ENCODE measurements around the gene ZMIZ1. TPM values are rescaled to one million over a fixed set of nuclear protein-coding genes. Genes with fewer than 3 reads are reported as not detected.

The ZMIZ1 gene
- total and polyA plus RNA-seq, 4 donors: 18.3 to 80.2 (median 42.6) TPM

DNA sequence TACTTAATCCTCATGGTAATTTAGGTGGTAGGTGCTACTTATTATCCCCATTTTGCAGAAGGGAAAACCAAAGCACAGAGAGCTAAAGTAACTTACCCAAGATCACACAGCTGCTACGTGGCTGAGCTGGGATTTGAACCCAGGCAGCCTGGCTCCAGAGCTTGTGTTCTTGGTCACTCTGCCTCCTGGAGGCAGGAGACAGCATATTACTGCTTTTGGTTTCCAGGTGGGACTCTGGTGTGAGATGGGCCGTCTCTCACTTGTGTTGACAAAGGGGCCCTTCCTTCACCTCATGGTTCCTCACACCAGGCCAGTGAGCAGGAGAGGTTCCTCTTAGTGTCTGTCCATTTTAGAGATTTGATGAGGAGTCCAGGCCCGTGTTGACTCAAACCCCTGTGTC, 198.7 kb downstream of the ZMIZ1 start:
- no peak for DNase-seq
- Histone ChIP-seq H3K9ac (ENCODE audit: insufficient read depth in 1 of 2, low read length in 2 of 2) (no peak overlapping the region), H3K4me3 (no peak overlapping the region), H3K36me3 (ENCODE audit: control insufficient read depth in 4 of 4, insufficient read depth in 4 of 4, low read length in 4 of 4) (peaks cover 0 to 5% (median 1%) of the 10 kb centered on the region in 4 donors), H3K27ac (ENCODE audit: low read depth in 1 of 2, low read length in 1 of 2) (peak overlapping the region; percentile 26 to 78), H3K9me3 (ENCODE audit: control insufficient read depth in 4 of 4, insufficient read depth in 3 of 4, low read length in 3 of 4) (peaks cover 0 to 2% (median 0%) of the 10 kb centered on the region in 4 donors), H3K27me3 (ENCODE audit: control insufficient read depth in 3 of 3, insufficient read depth in 3 of 3, low read length in 2 of 3) (no peaks in the 10 kb centered on the region), H3K4me1 (ENCODE audit: control insufficient read depth in 5 of 5, insufficient read depth in 5 of 5, low read length in 5 of 5) (peaks cover 0 to 55% (median 17%) of the 10 kb centered on the region in 5 donors)
- no peak for ATAC-seq (ENCODE audit: insufficient read depth, low FRiP score)
- WGBS, 2 donors: 49 to 64% methylated on average over 3 of the region's 3 CpGs
- TF ChIP-seq, protein P1, sequence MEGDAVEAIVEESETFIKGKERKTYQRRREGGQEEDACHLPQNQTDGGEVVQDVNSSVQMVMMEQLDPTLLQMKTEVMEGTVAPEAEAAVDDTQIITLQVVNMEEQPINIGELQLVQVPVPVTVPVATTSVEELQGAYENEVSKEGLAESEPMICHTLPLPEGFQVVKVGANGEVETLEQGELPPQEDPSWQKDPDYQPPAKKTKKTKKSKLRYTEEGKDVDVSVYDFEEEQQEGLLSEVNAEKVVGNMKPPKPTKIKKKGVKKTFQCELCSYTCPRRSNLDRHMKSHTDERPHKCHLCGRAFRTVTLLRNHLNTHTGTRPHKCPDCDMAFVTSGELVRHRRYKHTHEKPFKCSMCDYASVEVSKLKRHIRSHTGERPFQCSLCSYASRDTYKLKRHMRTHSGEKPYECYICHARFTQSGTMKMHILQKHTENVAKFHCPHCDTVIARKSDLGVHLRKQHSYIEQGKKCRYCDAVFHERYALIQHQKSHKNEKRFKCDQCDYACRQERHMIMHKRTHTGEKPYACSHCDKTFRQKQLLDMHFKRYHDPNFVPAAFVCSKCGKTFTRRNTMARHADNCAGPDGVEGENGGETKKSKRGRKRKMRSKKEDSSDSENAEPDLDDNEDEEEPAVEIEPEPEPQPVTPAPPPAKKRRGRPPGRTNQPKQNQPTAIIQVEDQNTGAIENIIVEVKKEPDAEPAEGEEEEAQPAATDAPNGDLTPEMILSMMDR (IDR thresholded peaks at IDR 0.05; ENCODE audit: control extremely low read depth, extremely low read depth): no peak

DNA sequence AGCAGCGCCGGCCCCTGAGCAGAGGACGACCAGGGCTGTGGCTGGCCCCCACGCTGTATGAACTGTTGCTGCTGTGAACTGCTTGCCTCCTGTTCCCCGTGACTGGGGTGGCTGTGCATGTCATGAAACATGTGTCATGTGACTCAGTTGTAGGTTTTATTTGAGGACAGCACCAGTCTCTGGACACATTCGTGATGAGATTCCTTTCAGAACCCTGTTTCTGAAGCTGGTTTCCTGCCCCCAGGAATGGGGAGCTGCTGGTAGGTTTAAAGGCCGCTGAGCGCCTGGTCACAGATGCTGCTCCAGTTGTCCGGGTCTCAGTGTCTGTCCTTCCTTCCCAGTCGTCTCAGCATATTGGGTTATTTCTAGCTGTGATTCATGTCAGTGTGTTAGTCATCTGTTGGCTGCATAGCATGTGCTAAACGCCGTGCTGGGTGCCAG, 199.4 kb downstream of the ZMIZ1 start:
- WGBS, 2 donors: 69 to 74% methylated on average over 12 of the region's 12 CpGs
- Histone ChIP-seq H3K4me3 (no peak overlapping the region), H3K36me3 (ENCODE audit: control insufficient read depth in 4 of 4, insufficient read depth in 4 of 4, low read length in 4 of 4) (peaks cover 0 to 5% (median 1%) of the 10 kb centered on the region in 4 donors), H3K9me3 (ENCODE audit: control insufficient read depth in 4 of 4, insufficient read depth in 3 of 4, low read length in 3 of 4) (peaks cover 0 to 2% (median 0%) of the 10 kb centered on the region in 4 donors), H3K27ac (ENCODE audit: low read depth in 1 of 2, low read length in 1 of 2) (peak overlapping the region; percentile 26 to 78), H3K4me1 (ENCODE audit: control insufficient read depth in 5 of 5, insufficient read depth in 5 of 5, low read length in 5 of 5) (peaks cover under 1 to 58% (median 18%) of the 10 kb centered on the region in 5 donors), H3K9ac (ENCODE audit: insufficient read depth in 1 of 2, low read length in 2 of 2) (no peak overlapping the region), H3K27me3 (ENCODE audit: control insufficient read depth in 3 of 3, insufficient read depth in 3 of 3, low read length in 2 of 3) (no peaks in the 10 kb centered on the region)
- no peak for DNase-seq
- TF ChIP-seq, protein P1 (IDR thresholded peaks at IDR 0.05; ENCODE audit: control extremely low read depth, extremely low read depth): no peak
- ATAC-seq (ENCODE audit: insufficient read depth, low FRiP score): peak; percentile 8

DNA sequence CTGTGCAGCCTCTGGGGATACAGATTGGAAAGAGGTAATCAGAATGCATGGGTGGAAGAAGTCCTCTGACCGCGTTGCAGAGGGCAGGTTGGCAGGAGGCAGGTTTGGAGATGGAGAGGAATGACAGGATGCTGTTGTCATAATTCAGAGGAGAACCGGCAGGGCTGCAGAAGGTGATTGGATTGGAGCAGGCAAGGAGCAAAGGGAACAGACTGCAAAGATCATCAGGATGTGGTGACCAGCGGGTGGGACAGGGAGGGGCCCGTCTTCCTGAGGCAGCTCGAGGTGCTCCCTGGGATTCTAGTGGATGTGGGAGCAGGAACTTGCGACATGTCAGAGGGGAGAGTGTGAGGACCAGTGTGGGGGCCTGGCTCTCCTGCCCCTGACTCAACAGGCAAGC, 200.0 kb downstream of the ZMIZ1 start:
- 40 to 51% methylated on average over 7 of the region's 7 CpGs for WGBS, 2 donors
- H3K9ac ChIP-seq (ENCODE audit: insufficient read depth in 1 of 2, low read length in 2 of 2): no peak overlapping the region
- ATAC-seq (ENCODE audit: insufficient read depth, low FRiP score) (no peak), DNase-seq (no peak)
- peak overlapping the region in 1 of 2 donors; percentile 78 for H3K27ac ChIP-seq (ENCODE audit: low read depth in 1 of 2, low read length in 1 of 2)
- H3K4me1 ChIP-seq (ENCODE audit: control insufficient read depth in 5 of 5, insufficient read depth in 5 of 5, low read length in 5 of 5): peaks cover 6 to 60% (median 21%) of the 10 kb centered on the region in 5 donors
- no peaks in the 10 kb centered on the region for H3K27me3 ChIP-seq (ENCODE audit: control insufficient read depth in 3 of 3, insufficient read depth in 3 of 3, low read length in 2 of 3)
- peaks cover 0 to 5% (median 1%) of the 10 kb centered on the region in 4 donors for H3K36me3 ChIP-seq (ENCODE audit: control insufficient read depth in 4 of 4, insufficient read depth in 4 of 4, low read length in 4 of 4)
- peaks cover 0 to 2% (median 0%) of the 10 kb centered on the region in 4 donors for H3K9me3 ChIP-seq (ENCODE audit: control insufficient read depth in 4 of 4, insufficient read depth in 3 of 4, low read length in 3 of 4)
- H3K4me3 ChIP-seq: no peak overlapping the region
- TF ChIP-seq, protein P1 (IDR thresholded peaks at IDR 0.05; ENCODE audit: control extremely low read depth, extremely low read depth): no peak

DNA sequence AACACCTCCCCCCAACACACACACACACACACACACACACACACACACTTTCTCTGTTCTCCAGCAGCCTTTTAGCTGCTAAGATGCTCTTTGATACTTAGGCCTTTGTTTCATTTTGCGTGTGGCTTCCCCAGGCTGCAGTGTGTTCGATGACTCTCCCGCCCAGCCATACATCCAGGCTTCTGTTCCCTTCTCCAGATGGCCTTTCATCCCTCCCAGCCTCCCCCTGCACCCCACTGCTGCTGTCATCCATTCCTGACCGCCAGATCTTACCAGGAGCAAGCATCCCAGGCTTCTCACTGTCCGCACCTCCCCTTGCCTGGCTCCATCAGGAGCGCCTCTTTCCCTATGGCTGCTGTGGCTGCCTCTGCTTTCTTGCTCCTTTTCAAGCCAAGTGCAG, 200.7 kb downstream of the ZMIZ1 start:
- Histone ChIP-seq H3K9me3 (ENCODE audit: control insufficient read depth in 4 of 4, insufficient read depth in 3 of 4, low read length in 3 of 4) (peaks cover 0 to 2% (median 0%) of the 10 kb centered on the region in 4 donors), H3K4me1 (ENCODE audit: control insufficient read depth in 5 of 5, insufficient read depth in 5 of 5, low read length in 5 of 5) (peaks cover 13 to 62% (median 26%) of the 10 kb centered on the region in 5 donors), H3K36me3 (ENCODE audit: control insufficient read depth in 4 of 4, insufficient read depth in 4 of 4, low read length in 4 of 4) (peaks cover 0 to 5% (median 1%) of the 10 kb centered on the region in 4 donors), H3K27me3 (ENCODE audit: control insufficient read depth in 3 of 3, insufficient read depth in 3 of 3, low read length in 2 of 3) (no peaks in the 10 kb centered on the region), H3K4me3 (no peak overlapping the region), H3K27ac (ENCODE audit: low read depth in 1 of 2, low read length in 1 of 2) (no peak overlapping the region), H3K9ac (ENCODE audit: insufficient read depth in 1 of 2, low read length in 2 of 2) (no peak overlapping the region)
- ATAC-seq (ENCODE audit: insufficient read depth, low FRiP score) (no peak), DNase-seq (no peak)
- TF ChIP-seq, protein P1 (IDR thresholded peaks at IDR 0.05; ENCODE audit: control extremely low read depth, extremely low read depth): no peak
- 92 to 96% methylated on average over 6 of the region's 6 CpGs for WGBS, 2 donors

Data from lung (tissue), 12 donors.